NCI-H1105 treated with DMSO at 0.1 percent for 48 hours (cell line): ENCODE results near the gene MFAP5.

Experiments
- DNase-seq: peaks from one replicate; lab custom pipeline; 2025; lab: John Stamatoyannopoulos, UW

Gene MFAP5

GRCh38 chr12:8662593-8662992 lies at the start of gene MFAP5:
Gene MFAP5 (minus strand): TSS chr12:8662826. CDS start chr12:8662104, 722 bp downstream.
- no peak for DNase-seq

GRCh38 chr12:8709124-8709830 lies 46.7 kb upstream of the MFAP5 start:
- DNase-seq: no peak

GRCh38 chr12:8702159-8702558 lies 39.5 kb upstream of the MFAP5 start:
- DNase-seq: no peak

GRCh38 chr12:8701046-8701660 lies 38.5 kb upstream of the MFAP5 start:
- no peak for DNase-seq

GRCh38 chr12:8699714-8700113 lies 37.1 kb upstream of the MFAP5 start:
- no peak for DNase-seq

- DNase-seq: no peak
Measured at GRCh38 chr12:8698879-8699278, 36.3 kb upstream of the MFAP5 start.

- DNase-seq: peak; percentile 30
Measured at GRCh38 chr12:8698132-8698851, 35.7 kb upstream of the MFAP5 start.

- DNase-seq: peak; percentile 83
Measured at GRCh38 chr12:8697476-8698131, 35.0 kb upstream of the MFAP5 start, which contains the start of gene RIMKLB. Gene RIMKLB (plus strand): TSS chr12:8697991. CDS start chr12:8713867, 15,876 bp downstream.

GRCh38 chr12:8697120-8697475 lies 34.5 kb upstream of the MFAP5 start:
- DNase-seq: peak; percentile 61

- DNase-seq: peak; percentile 23
Measured at GRCh38 chr12:8696442-8697090, 33.9 kb upstream of the MFAP5 start.

- DNase-seq: no peak
Measured at GRCh38 chr12:8695116-8695515, 32.5 kb upstream of the MFAP5 start.

GRCh38 chr12:8692573-8692972 lies 29.9 kb upstream of the MFAP5 start:
- DNase-seq: peak; percentile 42

GRCh38 chr12:8689681-8690080 lies 27.1 kb upstream of the MFAP5 start:
- no peak for DNase-seq

GRCh38 chr12:8687846-8688601 lies 25.4 kb upstream of the MFAP5 start:
- DNase-seq: peak; percentile 93

GRCh38 chr12:8685051-8685450 lies 22.4 kb upstream of the MFAP5 start:
- DNase-seq: no peak

- DNase-seq: peak; percentile 5
Measured at GRCh38 chr12:8681129-8681884, 18.7 kb upstream of the MFAP5 start.

- DNase-seq: no peak
Measured at GRCh38 chr12:8680533-8680932, 17.9 kb upstream of the MFAP5 start.

GRCh38 chr12:8678661-8679111 lies 16.1 kb upstream of the MFAP5 start:
- DNase-seq: no peak

GRCh38 chr12:8677362-8677761 lies 14.7 kb upstream of the MFAP5 start:
- DNase-seq: no peak

- DNase-seq: no peak
Measured at GRCh38 chr12:8676651-8677050, 14.0 kb upstream of the MFAP5 start.
